ENCODE results near the gene ENTPD1. TPM values are rescaled to one million over a fixed set of nuclear protein-coding genes. Genes with fewer than 3 reads are reported as not detected.

Gene ENTPD1
- total and polyA plus RNA-seq, 2 experiments from 2014 or later = 0.29 TPM; not detected in 1

GRCh38 chr10:95748349-95748748, 7.6 kb upstream of the ENTPD1 start:
- Histone ChIP-seq H3K79me2 (ENCODE audit: insufficient read depth) (no peaks in the 10 kb centered on the region), H4K20me1 (ENCODE audit: insufficient read depth) (no peaks in the 10 kb centered on the region), H3K27ac (no peak overlapping the region), H3K9me3 (ENCODE audit: low read depth) (no peaks in the 10 kb centered on the region), H3F3A (ENCODE audit: insufficient read depth) (no peaks in the 10 kb centered on the region), H3K9me2 (ENCODE audit: insufficient read depth) (no peaks in the 10 kb centered on the region), H3K9ac (no peak overlapping the region), H3K27me3 (replicated peaks; ENCODE audit: insufficient read depth) (no peaks in the 10 kb centered on the region), H2AFZ (no peak overlapping the region), H3K4me2 (ENCODE audit: unreplicated experiment) (no peak overlapping the region), H3K4me1 (ENCODE audit: insufficient read depth) (no peaks in the 10 kb centered on the region), H3K4me3 (no peak overlapping the region), H3K36me3 (ENCODE audit: low read depth) (no peaks in the 10 kb centered on the region)
- in situ Hi-C loops (cut with MboI) = no loop called here
- no peak for DNase-seq
- TF ChIP-seq EZH2 (IDR thresholded peaks at IDR 0.05; ENCODE audit: insufficient read depth, poor library complexity, severe bottlenecking) (no peak), EZH2phosphoT487 (IDR thresholded peaks at IDR 0.05; ENCODE audit: insufficient read depth, low read depth) (no peak)

DNA sequence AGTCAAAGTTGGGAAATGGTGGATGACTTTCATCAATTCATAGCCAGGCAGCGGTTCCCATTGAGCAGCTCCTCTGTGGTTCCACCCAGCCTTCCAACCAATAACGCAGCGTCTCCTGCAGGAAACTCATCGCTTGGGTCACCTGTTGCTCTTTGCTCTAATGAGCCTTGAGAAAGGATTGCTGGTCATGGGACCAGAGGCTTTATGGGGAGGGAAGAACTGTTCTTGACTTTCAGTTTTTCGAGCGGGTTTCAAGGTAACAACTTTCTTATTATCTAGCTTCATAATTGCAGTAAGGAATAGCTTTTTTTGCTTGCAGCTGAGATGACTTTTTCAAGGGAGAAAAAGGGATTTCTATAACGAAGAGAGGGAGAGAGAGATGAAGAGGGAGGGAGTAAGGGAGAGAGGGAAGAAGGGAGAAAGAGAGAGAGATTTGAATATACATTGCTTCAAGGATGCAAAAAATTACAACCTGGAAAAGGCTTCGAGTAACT, 405 bp upstream of the ENTPD1 start:
- TF ChIP-seq EZH2phosphoT487 (IDR thresholded peaks at IDR 0.05; ENCODE audit: insufficient read depth, low read depth) (no peak), EZH2 (IDR thresholded peaks at IDR 0.05; ENCODE audit: insufficient read depth, poor library complexity, severe bottlenecking) (no peak)
- no peaks in the 10 kb centered on the region for H3K79me2 ChIP-seq (ENCODE audit: insufficient read depth)
- H3K4me2 ChIP-seq (ENCODE audit: unreplicated experiment) = no peak overlapping the region
- 41 to 45% methylated on average over 8 of the region's 8 CpGs for WGBS, 2 experiments (ENCODE audit: low coverage in 1 of 2, low lambda C conversion rate in 2 of 2, missing lambda C conversion rate in 2 of 2)
- in situ Hi-C loops (cut with MboI) = no loop called here
- H3K27ac ChIP-seq = no peak overlapping the region
- no peak overlapping the region for H2AFZ ChIP-seq
- no peak overlapping the region for H3K4me3 ChIP-seq
- peaks cover 15% of the 10 kb centered on the region; the same call in 1 of the 2 replicates for H3K27me3 ChIP-seq (replicated peaks; ENCODE audit: insufficient read depth)
- no peak for DNase-seq
- H3K9me3 ChIP-seq (ENCODE audit: low read depth) = no peaks in the 10 kb centered on the region
- no peaks in the 10 kb centered on the region for H4K20me1 ChIP-seq (ENCODE audit: insufficient read depth)
- no peaks in the 10 kb centered on the region for H3K4me1 ChIP-seq (ENCODE audit: insufficient read depth)
- no peaks in the 10 kb centered on the region for H3K9me2 ChIP-seq (ENCODE audit: insufficient read depth)
- no peaks in the 10 kb centered on the region for H3F3A ChIP-seq (ENCODE audit: insufficient read depth)
- H3K36me3 ChIP-seq (ENCODE audit: low read depth) = no peaks in the 10 kb centered on the region
- H3K9ac ChIP-seq = no peak overlapping the region

DNA sequence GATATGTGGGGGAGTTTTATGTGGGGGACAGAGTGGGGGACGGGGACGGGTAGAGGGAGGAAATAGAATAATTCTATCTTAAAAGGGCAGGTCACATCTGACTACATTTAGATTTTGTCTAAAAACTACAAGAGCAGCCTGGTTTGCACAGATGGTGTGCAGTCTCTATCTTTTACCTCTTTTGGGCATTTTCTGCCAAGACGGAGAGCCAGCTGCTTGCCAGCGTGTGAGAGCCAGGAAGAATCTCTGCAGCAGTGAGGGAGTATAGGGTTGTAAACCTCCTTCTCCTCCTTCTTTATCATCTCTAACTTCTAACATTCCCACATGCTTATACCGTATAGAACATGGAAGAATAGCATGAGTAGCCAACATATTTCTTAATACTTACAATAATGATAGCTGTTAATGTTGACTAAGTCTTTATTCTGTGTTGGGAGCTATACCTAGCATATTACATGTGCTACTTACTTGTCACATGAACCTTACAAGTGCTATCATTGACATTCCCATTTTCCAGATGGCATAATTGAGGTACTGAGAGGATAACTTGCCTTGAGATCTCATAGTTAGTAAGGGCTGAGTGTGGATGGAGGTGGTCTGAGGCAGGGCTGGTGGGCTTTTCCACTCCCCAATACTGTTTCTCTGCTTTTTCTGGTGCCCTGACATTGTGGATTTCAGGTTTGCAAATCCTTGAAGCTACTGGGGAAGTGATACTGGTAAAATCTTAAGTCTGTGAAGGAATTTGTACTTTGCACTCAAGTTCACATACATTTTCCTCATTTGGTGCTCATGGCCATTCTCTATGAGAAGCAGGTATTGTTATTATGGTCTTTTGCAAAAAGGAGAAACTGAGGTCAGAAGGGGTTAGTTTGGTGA, 1.1 kb downstream of the ENTPD1 start:
- no peak overlapping the region for H3K9ac ChIP-seq

GRCh38 chr10:95758351-95759025, 2.5 kb downstream of the ENTPD1 start:
- no peak for DNase-seq
- no peaks in the 10 kb centered on the region for H3K4me1 ChIP-seq (ENCODE audit: insufficient read depth)

More for the DNA sequence above, 1.1 kb downstream of the ENTPD1 start:
- WGBS, 2 experiments (ENCODE audit: low coverage in 1 of 2, low lambda C conversion rate in 2 of 2, missing lambda C conversion rate in 2 of 2) = 5 to 9% methylated on average over 5 of the region's 5 CpGs
- no peak overlapping the region for H3K4me2 ChIP-seq (ENCODE audit: unreplicated experiment)
- no peak overlapping the region for H2AFZ ChIP-seq
- no peaks in the 10 kb centered on the region for H3K36me3 ChIP-seq (ENCODE audit: low read depth)
- peaks cover 15% of the 10 kb centered on the region; the same call in 1 of the 2 replicates for H3K27me3 ChIP-seq (replicated peaks; ENCODE audit: insufficient read depth)
- no peaks in the 10 kb centered on the region for H3K4me1 ChIP-seq (ENCODE audit: insufficient read depth)
- in situ Hi-C loops (cut with MboI) = no loop called here
- H3K27ac ChIP-seq = no peak overlapping the region
- no peaks in the 10 kb centered on the region for H3K79me2 ChIP-seq (ENCODE audit: insufficient read depth)
- no peak for DNase-seq
- H3F3A ChIP-seq (ENCODE audit: insufficient read depth) = no peaks in the 10 kb centered on the region
- no peak for TF ChIP-seq EZH2 (IDR thresholded peaks at IDR 0.05; ENCODE audit: insufficient read depth, poor library complexity, severe bottlenecking)
- TF ChIP-seq EZH2phosphoT487 (IDR thresholded peaks at IDR 0.05; ENCODE audit: insufficient read depth, low read depth) = no peak
- H3K4me3 ChIP-seq = no peak overlapping the region
- H3K9me3 ChIP-seq (ENCODE audit: low read depth) = no peaks in the 10 kb centered on the region
- no peaks in the 10 kb centered on the region for H4K20me1 ChIP-seq (ENCODE audit: insufficient read depth)
- no peaks in the 10 kb centered on the region for H3K9me2 ChIP-seq (ENCODE audit: insufficient read depth)

More at GRCh38 chr10:95758351-95759025, 2.5 kb downstream of the ENTPD1 start:
- no peak for TF ChIP-seq EZH2phosphoT487 (IDR thresholded peaks at IDR 0.05; ENCODE audit: insufficient read depth, low read depth)
- no peak for TF ChIP-seq EZH2 (IDR thresholded peaks at IDR 0.05; ENCODE audit: insufficient read depth, poor library complexity, severe bottlenecking)
- Histone ChIP-seq H3K27ac (no peak overlapping the region), H2AFZ (no peak overlapping the region), H3F3A (ENCODE audit: insufficient read depth) (no peaks in the 10 kb centered on the region), H3K4me3 (no peak overlapping the region), H4K20me1 (ENCODE audit: insufficient read depth) (no peaks in the 10 kb centered on the region), H3K79me2 (ENCODE audit: insufficient read depth) (no peaks in the 10 kb centered on the region), H3K27me3 (replicated peaks; ENCODE audit: insufficient read depth) (peaks cover 15% of the 10 kb centered on the region; the same call in 1 of the 2 replicates), H3K36me3 (ENCODE audit: low read depth) (no peaks in the 10 kb centered on the region), H3K9ac (no peak overlapping the region), H3K9me2 (ENCODE audit: insufficient read depth) (no peaks in the 10 kb centered on the region), H3K4me2 (ENCODE audit: unreplicated experiment) (no peak overlapping the region), H3K9me3 (ENCODE audit: low read depth) (no peaks in the 10 kb centered on the region)
- WGBS, 2 experiments (ENCODE audit: low coverage in 1 of 2, low lambda C conversion rate in 2 of 2, missing lambda C conversion rate in 2 of 2) = 30 to 38% methylated on average over 2 of the region's 2 CpGs
- in situ Hi-C loops (cut with MboI) = no loop called here
